LNCaP clone FGC (cell line): ENCODE data around the gene NOP53.
"Not testable (repeated sequence)": the region's sequence is repeated elsewhere in the genome, so short reads cannot be mapped to it uniquely, and the experiment has no call there.

Experiments
- DNase-seq: peaks from one replicate; pipeline ENCODE4 v3.0.0-alpha.2; 2011; ENCODE audit warnings: low read depth
- H3K4me3 ChIP-seq: 2 replicates; pipeline ENCODE4 v1.5.1; 2011; ENCODE audit warnings: mild to moderate bottlenecking, low read depth, low read length, control low read depth
- CTCF ChIP-seq: IDR thresholded peaks from 2 replicates; pipeline ENCODE4 v1.5.1; 2012; ENCODE audit warnings: mild to moderate bottlenecking; ENCODE audit not compliant: control insufficient read depth, insufficient read depth; ENCODE audit errors: extremely low read depth

The NOP53 gene

GRCh38 chr19:47794526-47794925 is 49.2 kb downstream of the NOP53 start:
- no peak for TF ChIP-seq CTCF
- no peak overlapping the region for H3K4me3 ChIP-seq
- DNase-seq = no peak

- no peak overlapping the region for H3K4me3 ChIP-seq
- no peak for DNase-seq
- no peak for TF ChIP-seq CTCF
Observed at GRCh38 chr19:47796785-47797184, 51.4 kb downstream of the NOP53 start.

DNA sequence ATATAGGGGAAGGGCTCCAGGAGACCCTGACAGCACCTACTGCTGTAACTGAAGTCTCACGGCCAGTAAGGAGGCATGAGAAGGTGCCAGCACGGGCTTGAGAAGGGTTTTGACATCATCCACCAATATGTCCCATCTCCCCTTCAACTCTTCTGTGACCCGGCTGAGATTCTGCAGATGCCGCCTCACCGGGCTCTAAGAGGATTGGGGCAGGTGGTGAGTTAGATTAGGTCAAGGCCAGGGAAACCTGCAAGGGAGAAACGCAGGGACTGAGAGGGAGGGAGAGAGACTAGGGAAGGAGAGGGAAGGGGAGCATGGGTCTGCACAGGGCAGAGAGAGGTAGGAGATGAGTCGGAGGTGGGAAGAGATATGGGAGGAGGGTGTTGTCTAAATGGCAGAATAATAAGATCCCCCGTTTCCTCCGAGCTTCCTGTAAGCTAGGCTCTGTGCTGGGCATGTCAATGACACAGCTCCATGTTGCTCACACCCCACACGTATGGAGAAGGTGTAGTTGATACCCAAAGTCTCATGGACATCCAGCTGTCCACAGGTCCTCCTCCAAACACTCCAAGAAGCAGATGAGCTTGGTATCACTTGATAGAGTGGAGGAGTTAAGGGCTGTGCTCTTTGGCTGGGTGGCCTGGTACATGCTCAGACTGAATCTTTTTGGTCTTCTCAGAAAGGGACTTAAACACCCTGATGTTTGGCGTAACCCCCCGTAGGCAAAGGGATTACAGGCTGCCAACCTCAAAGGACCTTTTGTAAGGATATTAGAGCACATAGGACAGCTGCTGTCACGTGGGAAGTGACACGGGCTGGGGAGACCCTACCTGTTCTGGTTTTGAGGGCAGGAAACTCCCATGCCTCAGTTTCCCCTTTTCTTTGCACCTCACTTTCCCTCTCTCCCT is 52.9 kb downstream of the NOP53 start:
- no peak for DNase-seq
- no peak for TF ChIP-seq CTCF
- H3K4me3 ChIP-seq = no peak overlapping the region

GRCh38 chr19:47798904-47799266 is 53.5 kb downstream of the NOP53 start:
- no peak for DNase-seq
- H3K4me3 ChIP-seq = no peak overlapping the region
- no peak for TF ChIP-seq CTCF

- H3K4me3 ChIP-seq = no peak overlapping the region
- TF ChIP-seq CTCF = no peak
- no peak for DNase-seq
Observed at GRCh38 chr19:47801270-47801669, 55.9 kb downstream of the NOP53 start.

DNA sequence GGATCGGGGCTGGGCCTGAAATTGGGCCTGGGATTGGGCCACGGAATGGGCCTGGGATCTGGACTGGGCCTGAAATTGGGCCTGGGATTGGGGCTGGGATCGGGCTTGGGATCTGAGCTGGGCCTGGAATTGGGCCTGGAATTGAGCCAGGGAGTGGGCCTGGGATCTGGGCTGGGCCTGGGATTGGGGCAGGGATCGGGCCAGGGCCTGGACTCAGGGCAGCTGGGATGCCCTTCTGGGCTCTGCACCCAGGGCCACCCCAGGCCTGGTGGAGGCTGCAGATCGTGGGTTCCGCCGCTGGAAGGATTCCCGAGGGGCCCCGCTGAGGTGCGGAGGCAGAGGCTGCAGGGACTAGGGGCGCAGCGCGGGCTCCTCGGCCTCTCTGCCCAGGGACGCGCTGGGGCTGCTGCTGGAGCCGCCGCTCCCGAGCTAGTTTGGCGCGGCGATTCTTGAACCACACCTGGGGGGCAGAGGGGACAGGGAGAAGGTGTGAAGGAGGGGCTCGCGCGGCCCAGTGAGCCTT is 57.2 kb downstream of the NOP53 start:
- H3K4me3 ChIP-seq = no peak overlapping the region
- DNase-seq = no peak
- TF ChIP-seq CTCF = no peak

GRCh38 chr19:47803148-47803547 is 57.8 kb downstream of the NOP53 start:
- not testable (repeated sequence) for DNase-seq, H3K4me3 ChIP-seq

DNA sequence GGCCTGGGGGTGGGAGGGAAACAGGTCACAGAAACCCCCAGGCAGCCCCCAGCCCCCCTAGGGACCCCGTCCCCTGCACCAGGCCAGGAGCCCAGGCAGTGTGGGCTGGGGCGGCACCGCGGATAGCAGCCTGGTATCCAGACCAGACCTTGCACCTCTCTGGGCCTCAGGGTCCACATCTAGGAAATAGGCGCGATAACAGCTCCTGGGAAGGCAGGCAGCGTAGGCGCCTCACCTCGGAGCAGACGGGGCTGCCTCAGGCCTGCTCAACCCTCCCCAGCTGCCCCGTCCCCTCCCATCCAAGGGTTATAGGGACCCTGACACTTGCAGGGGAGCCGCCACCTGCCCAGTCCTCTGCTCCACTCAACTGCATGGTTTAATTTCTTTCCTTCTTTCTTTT is 58.3 kb downstream of the NOP53 start:
- not testable (repeated sequence) for DNase-seq, H3K4me3 ChIP-seq

DNA sequence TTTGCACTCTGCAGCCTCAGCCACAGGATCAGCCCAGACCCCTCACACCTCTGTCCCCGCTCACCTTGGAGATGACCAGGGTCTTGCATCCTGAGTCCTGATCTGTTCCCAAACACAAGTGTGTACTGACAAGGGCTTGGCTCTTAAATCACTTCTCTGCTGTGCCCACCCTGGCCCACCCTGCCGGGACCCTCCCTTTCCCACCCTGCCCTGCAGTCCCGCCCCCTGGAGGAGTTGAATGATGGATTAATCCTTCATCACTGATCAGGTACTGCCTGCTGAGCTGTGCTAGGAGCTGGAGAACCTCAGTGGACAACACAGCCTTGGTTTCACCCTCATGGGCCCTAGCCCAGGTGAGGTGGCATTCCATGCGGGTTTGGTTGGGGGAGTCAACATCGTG is 59.1 kb downstream of the NOP53 start, which contains the start of gene TPRX1:
TSS of gene TPRX1 (minus strand) at position 101 of the 400 bp plus-strand sequence. CDS start at position 89, 12 bp downstream.
- H3K4me3 ChIP-seq, DNase-seq: not testable (repeated sequence)
